DOHH2 (cell line): Measurements from ENCODE around the gene CEP135.
"Not testable (repeated sequence)": the region's sequence is repeated elsewhere in the genome, so short reads cannot be mapped to it uniquely, and the experiment has no call there.

ENCODE experiments used
- H3F3A ChIP-seq: fragments of 200-600 bp; sonication (generic), shearing (Covaris generic); 2 replicates; pipeline ENCODE4 v1.6.0; 2016; ENCODE audit warnings: antibody characterized with exemption, mild to moderate bottlenecking; ENCODE audit not compliant: control insufficient read depth, insufficient read depth
- H3K27ac ChIP-seq: fragments of 200-600 bp; sonication (generic); 2 replicates; pipeline ENCODE4 v1.5.1; 2014; ENCODE audit warnings: low read depth, mild to moderate bottlenecking, low read length, moderate library complexity
- H3K27me3 ChIP-seq: fragments of 200-600 bp; sonication (generic); 2 replicates; pipeline ENCODE4 v1.6.1; 2014; ENCODE audit warnings: mild to moderate bottlenecking, low read length, mixed read lengths; ENCODE audit not compliant: control insufficient read depth
- H3K36me3 ChIP-seq: fragments of 200-600 bp; sonication (generic); 2 replicates; pipeline ENCODE4 v1.6.1; 2014; ENCODE audit warnings: mild to moderate bottlenecking, low read length, moderate library complexity, mixed read lengths; ENCODE audit not compliant: control insufficient read depth
- H3K4me1 ChIP-seq: fragments of 200-600 bp; sonication (generic); 2 replicates; pipeline ENCODE4 v1.6.1; 2014; ENCODE audit warnings: mild to moderate bottlenecking, low read length, mixed read lengths; ENCODE audit not compliant: control insufficient read depth
- H3K4me2 ChIP-seq: fragments of 200-600 bp; sonication (generic); 2 replicates; pipeline ENCODE4 v1.6.0; 2014; ENCODE audit warnings: mild to moderate bottlenecking, low read length, moderate library complexity
- H3K4me3 ChIP-seq: fragments of 200-600 bp; sonication (generic); 2 replicates; pipeline ENCODE4 v1.5.1; 2014; ENCODE audit warnings: mild to moderate bottlenecking, low read length, mixed read lengths
- H3K79me2 ChIP-seq: fragments of 200-600 bp; sonication (generic); 2 replicates; pipeline ENCODE4 v1.6.1; 2014; ENCODE audit warnings: mild to moderate bottlenecking, low read length, mixed read lengths; ENCODE audit not compliant: control insufficient read depth
- H3K9me2 ChIP-seq: fragments of 200-600 bp; sonication (generic); replicated peaks from 2 replicates; pipeline ENCODE4 v1.6.1; 2014; ENCODE audit warnings: mild to moderate bottlenecking, low read length, mixed read lengths; ENCODE audit not compliant: control insufficient read depth
- H3K9me3 ChIP-seq: fragments of 200-600 bp; sonication (generic); 2 replicates; pipeline ENCODE4 v1.6.1; 2014; ENCODE audit warnings: antibody characterized with exemption, low read length, mixed read lengths; ENCODE audit not compliant: control insufficient read depth, insufficient read depth
- H4K20me1 ChIP-seq: fragments of 200-600 bp; sonication (generic); 2 replicates; pipeline ENCODE4 v1.6.0; 2014; ENCODE audit warnings: low read depth, mild to moderate bottlenecking, antibody characterized with exemption, low read length, moderate library complexity; ENCODE audit not compliant: control insufficient read depth, insufficient read depth
- CTCF ChIP-seq: fragments of 200-600 bp; sonication (generic); IDR thresholded peaks from one replicate; pipeline ENCODE4 v1.5.1; 2014; ENCODE audit warnings: antibody characterized with exemption, mild to moderate bottlenecking, low read depth, low read length; ENCODE audit not compliant: poor library complexity, severe bottlenecking
- EZH2phosphoT487 ChIP-seq: fragments of 200-600 bp; sonication (generic); IDR thresholded peaks from 2 replicates; pipeline ENCODE4 v1.6.1; 2017; ENCODE audit warnings: borderline replicate concordance, mild to moderate bottlenecking, antibody characterized with exemption, low read length, moderate library complexity, mixed read lengths

Gene CEP135

GRCh38 chr4:55931833-55932232, 16.9 kb upstream of the CEP135 start:
- Histone ChIP-seq H3K79me2 (no peaks in the 10 kb centered on the region), H4K20me1 (no peaks in the 10 kb centered on the region), H3F3A (no peaks in the 10 kb centered on the region), H3K4me1 (peaks cover 23% of the 10 kb centered on the region), H3K27ac (no peak overlapping the region), H3K4me3 (no peak overlapping the region), H3K9me3 (peaks cover 1% of the 10 kb centered on the region; the same call in 1 of the 2 replicates), H3K27me3 (no peaks in the 10 kb centered on the region), H3K36me3 (no peaks in the 10 kb centered on the region), H3K9me2 (no peaks in the 10 kb centered on the region), H3K4me2 (no peak overlapping the region)
- TF ChIP-seq EZH2phosphoT487: no peak
- TF ChIP-seq CTCF: no peak

DNA sequence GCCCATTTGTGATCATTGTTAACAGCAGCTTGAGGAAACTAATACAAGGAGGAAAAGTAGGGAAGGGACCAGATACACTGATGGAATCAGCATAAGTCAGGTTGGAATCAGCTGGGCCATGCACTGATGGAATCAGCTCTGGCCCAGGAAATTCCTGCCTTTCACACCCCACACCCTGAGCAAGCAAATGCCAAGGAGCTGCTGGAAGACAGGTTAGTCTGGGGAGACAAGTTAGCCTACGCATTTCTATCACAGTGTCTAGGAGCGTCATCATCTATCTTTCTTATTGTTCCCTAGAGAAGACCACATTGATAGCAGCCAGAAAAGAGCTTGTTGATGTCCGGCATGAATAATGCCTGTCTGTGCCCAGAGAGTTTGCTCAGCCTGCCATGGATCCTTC, 16.2 kb upstream of the CEP135 start:
- Histone ChIP-seq H3K4me3 (no peak overlapping the region), H3F3A (no peaks in the 10 kb centered on the region), H3K9me2 (no peaks in the 10 kb centered on the region), H3K4me1 (peaks cover 21% of the 10 kb centered on the region), H3K27ac (no peak overlapping the region), H3K36me3 (peaks cover 6% of the 10 kb centered on the region), H3K9me3 (peaks cover 8% of the 10 kb centered on the region; the same call in 1 of the 2 replicates), H3K79me2 (no peaks in the 10 kb centered on the region), H4K20me1 (no peaks in the 10 kb centered on the region), H3K4me2 (no peak overlapping the region), H3K27me3 (no peaks in the 10 kb centered on the region)
- TF ChIP-seq CTCF (no peak), EZH2phosphoT487 (no peak)

- Histone ChIP-seq H3K4me3 (no peak overlapping the region), H3K27ac (no peak overlapping the region), H3K36me3 (peaks cover 17% of the 10 kb centered on the region), H3K79me2 (no peaks in the 10 kb centered on the region), H3K4me1 (peaks cover 21% of the 10 kb centered on the region), H3K9me2 (no peaks in the 10 kb centered on the region), H3K9me3 (peaks cover 17% of the 10 kb centered on the region), H3K27me3 (no peaks in the 10 kb centered on the region), H4K20me1 (no peaks in the 10 kb centered on the region), H3F3A (no peaks in the 10 kb centered on the region), H3K4me2 (no peak overlapping the region)
- TF ChIP-seq CTCF (no peak), EZH2phosphoT487 (no peak)
Observed at GRCh38 chr4:55933611-55934010, 15.1 kb upstream of the CEP135 start.

DNA sequence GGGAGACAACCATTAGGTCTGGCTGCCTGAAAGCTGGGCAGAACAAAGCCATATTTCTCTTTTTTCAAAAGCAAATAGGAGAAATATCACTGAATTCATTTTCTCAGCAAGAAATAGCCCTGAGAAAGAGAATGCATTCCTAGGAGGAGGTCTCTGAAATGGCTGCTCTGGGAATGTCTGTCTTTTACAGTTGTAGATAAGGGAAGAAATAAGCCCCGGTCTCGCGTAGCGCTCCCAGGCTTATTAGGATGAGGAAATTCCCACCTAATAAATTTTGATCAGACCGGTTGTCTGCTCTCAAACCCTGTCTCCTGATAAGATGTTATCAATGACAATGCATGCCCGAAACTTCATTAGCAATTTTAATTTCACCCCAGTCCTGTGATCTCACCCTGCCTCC, 12.8 kb upstream of the CEP135 start:
- H3K79me2 ChIP-seq: not testable (repeated sequence)

More for the DNA sequence above, 12.8 kb upstream of the CEP135 start:
- H3K9me2 ChIP-seq, H3F3A ChIP-seq, H3K27me3 ChIP-seq, H3K27ac ChIP-seq, H3K4me2 ChIP-seq, H3K4me3 ChIP-seq, H4K20me1 ChIP-seq: not testable (repeated sequence)
- Histone ChIP-seq H3K9me3 (peaks cover 17% of the 10 kb centered on the region), H3K4me1 (peaks cover 13% of the 10 kb centered on the region), H3K36me3 (peaks cover 20% of the 10 kb centered on the region)
